ENCODE data around the gene PPAT. TPM values are rescaled to one million over a fixed set of nuclear protein-coding genes. Genes with fewer than 3 reads are reported as not detected.
"Not testable (repeated sequence)": the region's sequence is repeated elsewhere in the genome, so short reads cannot be mapped to it uniquely, and the experiment has no call there.

The PPAT gene
- total RNA-seq, 2 experiments from 2014 or later, result 20.8 to 22.4 TPM

- peaks cover 21% of the 10 kb centered on the region for H3K4me1 Mint-ChIP-seq
- no peak overlapping the region for H3K27ac Mint-ChIP-seq
Observed at GRCh38 chr4:56389558-56389957, 45.9 kb downstream of the PPAT start.

DNA sequence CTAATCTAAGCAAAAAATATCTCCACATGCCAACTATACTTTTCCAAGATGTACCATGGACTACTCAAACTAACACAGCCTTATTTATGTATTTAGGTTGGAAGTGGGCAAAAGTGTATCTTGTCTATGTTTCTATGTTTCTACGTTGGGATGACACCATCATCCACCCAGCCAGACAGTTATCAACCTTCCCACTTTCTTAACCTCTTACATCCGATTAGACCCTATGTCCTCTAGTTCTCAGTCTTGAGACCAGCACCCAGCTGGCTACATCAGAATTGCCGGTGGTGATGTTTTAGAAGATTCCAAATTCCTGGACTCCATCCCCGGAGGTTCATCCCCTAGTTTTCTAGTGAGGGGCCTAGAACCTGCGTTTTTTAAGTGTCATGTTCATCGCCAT lies 47.1 kb downstream of the PPAT start:
- Mint-ChIP-seq H3K27ac (peak overlapping the region; percentile 99), H3K36me3 (peaks cover 5% of the 10 kb centered on the region), H3K27me3 (no peaks in the 10 kb centered on the region), H3K4me3 (peak overlapping the region; percentile 94), H3K4me1 (peaks cover 21% of the 10 kb centered on the region), H3K9me3 (no peaks in the 10 kb centered on the region)
- POLR2A ChIA-PET, result interaction anchor here (1.9 to 2.8 kb wide), 4 partner anchors 15 to 590 kb away, joined by 6 to 46 read pairs (median 16); partner anchors contain the start of genes NOA1, PAICS, POLR2B and PPAT
- no peak for ATAC-seq (ENCODE audit: low read depth)
- no peak for DNase-seq

More at GRCh38 chr4:56389558-56389957, 45.9 kb downstream of the PPAT start:
- Mint-ChIP-seq H3K9me3 (no peaks in the 10 kb centered on the region), H3K27me3 (no peaks in the 10 kb centered on the region), H3K4me3 (no peak overlapping the region), H3K36me3 (peaks cover 5% of the 10 kb centered on the region)
- ATAC-seq (ENCODE audit: low read depth) (no peak), DNase-seq (no peak)
- POLR2A ChIA-PET, result interaction anchor here (1.3 kb wide), 1 partner anchor 590 kb away, joined by 3 read pairs; the partner anchor contains the start of gene POLR2B

GRCh38 chr4:56387023-56388001 lies 48.1 kb downstream of the PPAT start, which contains the start of gene AASDH:
Gene AASDH, minus strand, starts transcription at chr4:56387491. Its CDS starts 3,192 bp downstream, at chr4:56384299.
- Mint-ChIP-seq H3K4me3 (peak within 1 kb of the TSS; percentile 94), H3K36me3 (peaks cover 5% of the 10 kb centered on the region), H3K9me3 (no peaks in the 10 kb centered on the region), H3K4me1 (peaks cover 21% of the 10 kb centered on the region), H3K27ac (peak within 1 kb of the TSS; percentile 99), H3K27me3 (no peaks in the 10 kb centered on the region)
- peak; percentile 93 for ATAC-seq (ENCODE audit: low read depth)
- POLR2A ChIA-PET, result interaction anchor here (0.7 to 2.8 kb wide), 19 partner anchors 10 to 591 kb away, joined by 3 to 46 read pairs (median 4); partner anchors contain the start of genes CEP135, NOA1, PAICS and POLR2B
- DNase-seq, result peak; percentile 96

GRCh38 chr4:56386091-56386490 lies 49.3 kb downstream of the PPAT start:
- Mint-ChIP-seq H3K9me3 (no peaks in the 10 kb centered on the region), H3K27ac (peak overlapping the region; percentile 99), H3K27me3 (no peaks in the 10 kb centered on the region), H3K36me3 (peaks cover 2% of the 10 kb centered on the region), H3K4me3 (peak overlapping the region; percentile 94), H3K4me1 (peaks cover 21% of the 10 kb centered on the region)
- no peak for DNase-seq
- no peak for ATAC-seq (ENCODE audit: low read depth)
- POLR2A ChIA-PET, result interaction anchor here (0.5 to 2.8 kb wide), 6 partner anchors 17 to 592 kb away, joined by 3 to 46 read pairs (median 8); partner anchors contain the start of genes NOA1, PAICS, POLR2B and PPAT

DNA sequence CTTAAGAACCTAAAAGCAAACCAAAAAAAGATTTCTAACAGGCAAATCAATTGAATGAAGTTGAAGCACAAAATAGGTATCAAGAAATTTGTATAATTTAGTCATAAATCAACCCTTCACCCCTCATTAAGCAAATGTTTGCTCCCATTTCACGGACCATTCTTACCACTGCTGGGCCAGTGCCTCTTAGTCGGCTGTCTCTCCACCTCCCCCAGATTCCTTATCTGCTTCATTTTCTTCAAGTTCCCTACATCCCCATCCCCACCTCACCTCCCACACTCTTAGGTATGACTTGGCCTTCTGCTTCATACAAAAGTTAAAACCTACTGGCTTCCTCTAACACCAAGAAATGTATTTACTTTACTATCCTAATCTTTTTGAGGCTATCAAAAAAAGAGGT lies 60.0 kb downstream of the PPAT start:
- H3K27ac Mint-ChIP-seq, result no peak overlapping the region
- H3K36me3 Mint-ChIP-seq, result peaks cover 3% of the 10 kb centered on the region
- H3K4me3 Mint-ChIP-seq, result no peak overlapping the region
- no peak for ATAC-seq (ENCODE audit: low read depth)
- POLR2A ChIA-PET, result interaction anchor here (1.5 kb wide), 1 partner anchor 12 kb away, joined by 3 read pairs; the partner anchor contains the start of gene AASDH
- H3K4me1 Mint-ChIP-seq, result peaks cover 1% of the 10 kb centered on the region
- H3K9me3 Mint-ChIP-seq, result no peaks in the 10 kb centered on the region
- no peaks in the 10 kb centered on the region for H3K27me3 Mint-ChIP-seq
- DNase-seq, result no peak

- Mint-ChIP-seq H3K27ac (no peak overlapping the region), H3K4me3 (no peak overlapping the region), H3K9me3 (no peaks in the 10 kb centered on the region), H3K4me1 (peaks cover 1% of the 10 kb centered on the region), H3K27me3 (no peaks in the 10 kb centered on the region), H3K36me3 (peaks cover 6% of the 10 kb centered on the region)
- DNase-seq (no peak), ATAC-seq (ENCODE audit: low read depth) (no peak)
- POLR2A ChIA-PET, result interaction anchor here (1.5 kb wide), 1 partner anchor 12 kb away, joined by 3 read pairs; the partner anchor contains the start of gene AASDH
Observed at GRCh38 chr4:56374956-56375355, 60.5 kb downstream of the PPAT start.

DNA sequence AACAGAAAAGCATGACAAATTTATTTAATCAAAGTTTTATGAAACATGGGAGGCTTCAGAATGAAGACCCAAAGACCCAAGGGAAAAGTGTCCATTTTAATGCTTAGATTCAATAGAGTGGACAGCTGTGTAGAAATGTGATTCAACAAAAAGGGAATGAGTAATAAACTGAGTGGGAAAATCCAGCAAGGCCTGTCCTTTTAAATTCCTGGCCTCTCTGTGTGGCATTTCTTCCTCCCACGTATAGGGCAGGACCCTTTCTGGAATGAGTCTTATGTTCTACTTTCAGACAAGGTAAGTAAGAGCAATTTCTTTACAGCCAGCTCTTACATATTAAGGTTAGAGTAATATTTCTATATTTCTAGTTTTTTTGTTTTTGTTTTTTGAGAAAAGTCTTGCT lies 62.6 kb downstream of the PPAT start:
- no peak overlapping the region for H3K27ac Mint-ChIP-seq
- POLR2A ChIA-PET, result no interaction called here
- ATAC-seq (ENCODE audit: low read depth) (no peak), DNase-seq (no peak)
- H3K27me3 Mint-ChIP-seq, result no peaks in the 10 kb centered on the region
- no peak overlapping the region for H3K4me3 Mint-ChIP-seq
- peaks cover 20% of the 10 kb centered on the region for H3K36me3 Mint-ChIP-seq
- peaks cover 3% of the 10 kb centered on the region for H3K9me3 Mint-ChIP-seq
- H3K4me1 Mint-ChIP-seq, result peaks cover 1% of the 10 kb centered on the region

DNA sequence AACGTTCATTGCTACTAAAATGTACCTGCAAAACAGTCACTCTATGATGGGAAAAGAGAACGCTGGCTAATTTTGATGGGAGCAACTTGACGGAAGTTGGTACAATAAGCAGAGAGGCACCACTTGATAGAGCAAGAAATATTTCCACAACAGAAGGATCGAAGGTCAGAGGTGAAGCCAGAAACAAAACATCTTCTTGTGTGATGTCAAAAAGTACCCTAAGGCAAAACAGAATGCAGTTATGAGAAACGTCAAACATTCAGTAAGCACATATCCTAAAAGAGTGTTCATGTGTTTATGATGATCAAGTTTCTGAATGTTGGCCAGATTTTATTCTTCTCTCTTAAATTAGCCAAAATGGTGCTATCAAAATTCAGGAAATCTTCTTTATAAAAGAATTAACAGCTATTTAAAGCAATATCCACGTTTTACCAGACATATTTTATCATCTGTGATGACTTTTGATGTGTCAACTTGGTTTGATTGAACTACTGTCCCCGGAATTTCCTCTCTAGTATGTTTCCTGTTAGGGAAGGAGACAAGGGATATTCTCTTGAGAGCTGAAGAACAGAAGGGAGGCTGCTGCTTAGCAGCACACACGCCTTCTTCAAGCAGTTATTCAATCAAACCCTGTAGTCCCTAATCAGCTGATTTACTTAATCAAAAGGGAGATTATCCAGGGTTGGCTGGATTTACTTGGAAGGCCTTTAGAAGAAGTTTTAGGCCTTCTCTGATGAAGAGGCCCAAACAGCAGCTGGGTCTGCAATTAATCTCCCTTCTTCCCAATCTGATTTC lies 63.8 kb downstream of the PPAT start:
- ATAC-seq (ENCODE audit: low read depth) (no peak), DNase-seq (no peak)
- H3K36me3 Mint-ChIP-seq, result peaks cover 20% of the 10 kb centered on the region
- POLR2A ChIA-PET, result no interaction called here
- peaks cover 3% of the 10 kb centered on the region for H3K9me3 Mint-ChIP-seq
- H3K27ac Mint-ChIP-seq, result no peak overlapping the region
- no peaks in the 10 kb centered on the region for H3K4me1 Mint-ChIP-seq
- no peaks in the 10 kb centered on the region for H3K27me3 Mint-ChIP-seq
- H3K4me3 Mint-ChIP-seq, result no peak overlapping the region

GRCh38 chr4:56370377-56370776 lies 65.0 kb downstream of the PPAT start:
- POLR2A ChIA-PET, result no interaction called here
- no peak overlapping the region for H3K27ac Mint-ChIP-seq
- peaks cover 4% of the 10 kb centered on the region for H3K9me3 Mint-ChIP-seq
- no peak overlapping the region for H3K4me3 Mint-ChIP-seq
- no peaks in the 10 kb centered on the region for H3K27me3 Mint-ChIP-seq
- ATAC-seq (ENCODE audit: low read depth) (no peak), DNase-seq (no peak)
- H3K36me3 Mint-ChIP-seq, result peaks cover 20% of the 10 kb centered on the region
- H3K4me1 Mint-ChIP-seq, result no peaks in the 10 kb centered on the region

DNA sequence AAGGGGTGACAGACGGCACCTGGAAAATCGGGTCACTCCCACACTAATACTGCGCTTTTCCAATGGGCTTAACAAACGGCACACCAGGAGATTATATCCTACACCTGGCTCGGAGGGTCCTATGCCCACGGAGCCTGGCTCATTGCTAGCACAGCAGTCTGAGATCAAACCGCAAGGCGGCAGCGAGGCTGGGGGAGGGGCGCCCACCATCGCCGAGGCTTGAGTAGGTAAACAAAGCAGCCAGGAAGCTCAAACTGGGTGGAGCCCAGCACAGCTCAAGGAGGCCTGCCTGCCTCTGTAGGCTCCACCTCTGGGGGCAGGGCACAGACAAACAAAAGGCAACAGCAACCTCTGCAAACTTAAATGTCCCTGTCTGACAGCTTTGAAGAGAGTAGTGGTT lies 72.4 kb downstream of the PPAT start:
- POLR2A ChIA-PET; ATAC-seq (ENCODE audit: low read depth); H3K4me1 Mint-ChIP-seq; DNase-seq; H3K27ac Mint-ChIP-seq; H3K4me3 Mint-ChIP-seq; H3K9me3 Mint-ChIP-seq; H3K27me3 Mint-ChIP-seq: not testable (repeated sequence)
- H3K36me3 Mint-ChIP-seq, result peaks cover 18% of the 10 kb centered on the region

GRCh38 chr4:56360071-56360470 lies 75.3 kb downstream of the PPAT start:
- H3K27me3 Mint-ChIP-seq, result no peaks in the 10 kb centered on the region
- POLR2A ChIA-PET, result no interaction called here
- H3K4me3 Mint-ChIP-seq, result no peak overlapping the region
- no peak overlapping the region for H3K27ac Mint-ChIP-seq
- peaks cover 3% of the 10 kb centered on the region for H3K4me1 Mint-ChIP-seq
- peaks cover 14% of the 10 kb centered on the region for H3K36me3 Mint-ChIP-seq
- ATAC-seq (ENCODE audit: low read depth), result no peak
- peaks cover 8% of the 10 kb centered on the region for H3K9me3 Mint-ChIP-seq
- DNase-seq, result no peak

- H3K4me3 Mint-ChIP-seq, result no peak overlapping the region
- no peak for ATAC-seq (ENCODE audit: low read depth)
- no peak for DNase-seq
- H3K27me3 Mint-ChIP-seq, result no peaks in the 10 kb centered on the region
- peaks cover 3% of the 10 kb centered on the region for H3K36me3 Mint-ChIP-seq
- no peaks in the 10 kb centered on the region for H3K9me3 Mint-ChIP-seq
- no peaks in the 10 kb centered on the region for H3K4me1 Mint-ChIP-seq
- H3K27ac Mint-ChIP-seq, result no peak overlapping the region
- POLR2A ChIA-PET, result no interaction called here
Observed at GRCh38 chr4:56356650-56357049, 78.8 kb downstream of the PPAT start.

DNA sequence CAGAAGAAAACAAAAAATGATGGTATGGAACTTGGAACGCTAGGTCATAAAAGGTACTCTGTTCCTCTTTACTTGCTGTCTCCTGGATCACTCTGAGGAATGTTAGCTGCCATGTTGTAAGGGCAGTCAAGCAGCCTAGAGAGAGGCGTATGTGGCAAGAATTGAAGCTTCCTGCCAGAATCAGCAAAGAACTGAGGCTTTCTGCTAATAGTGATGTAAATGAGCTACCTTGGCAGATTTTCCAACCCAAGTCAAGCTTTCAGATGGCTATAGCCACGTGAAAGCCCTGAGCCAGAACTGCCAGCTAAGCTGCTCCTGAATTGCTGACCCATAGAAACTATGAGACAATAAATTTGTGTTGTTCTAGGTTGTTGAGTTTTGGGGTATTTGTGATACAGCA lies 86.8 kb downstream of the PPAT start:
- no peaks in the 10 kb centered on the region for H3K9me3 Mint-ChIP-seq
- DNase-seq, result no peak

More for the DNA sequence above, 86.8 kb downstream of the PPAT start:
- Mint-ChIP-seq H3K36me3 (peaks cover 9% of the 10 kb centered on the region), H3K27me3 (no peaks in the 10 kb centered on the region), H3K4me1 (peaks cover 8% of the 10 kb centered on the region), H3K4me3 (no peak overlapping the region), H3K27ac (no peak overlapping the region)
- ATAC-seq (ENCODE audit: low read depth), result no peak
- POLR2A ChIA-PET, result interaction anchor here (1.1 kb wide), 1 partner anchor 39 kb away, joined by 4 read pairs; the partner anchor contains the start of gene AASDH
